HG02610 (cell line): Measurements from ENCODE around the gene RBBP7.

Experiments
- ATAC-seq: cut with Tn5 transposase; IDR thresholded peaks from one replicate; pipeline ENCODE4 v1.9.1; 2021; ENCODE audit warnings: mild to moderate bottlenecking, moderate library complexity; ENCODE audit not compliant: unreplicated experiment

Gene RBBP7

DNA sequence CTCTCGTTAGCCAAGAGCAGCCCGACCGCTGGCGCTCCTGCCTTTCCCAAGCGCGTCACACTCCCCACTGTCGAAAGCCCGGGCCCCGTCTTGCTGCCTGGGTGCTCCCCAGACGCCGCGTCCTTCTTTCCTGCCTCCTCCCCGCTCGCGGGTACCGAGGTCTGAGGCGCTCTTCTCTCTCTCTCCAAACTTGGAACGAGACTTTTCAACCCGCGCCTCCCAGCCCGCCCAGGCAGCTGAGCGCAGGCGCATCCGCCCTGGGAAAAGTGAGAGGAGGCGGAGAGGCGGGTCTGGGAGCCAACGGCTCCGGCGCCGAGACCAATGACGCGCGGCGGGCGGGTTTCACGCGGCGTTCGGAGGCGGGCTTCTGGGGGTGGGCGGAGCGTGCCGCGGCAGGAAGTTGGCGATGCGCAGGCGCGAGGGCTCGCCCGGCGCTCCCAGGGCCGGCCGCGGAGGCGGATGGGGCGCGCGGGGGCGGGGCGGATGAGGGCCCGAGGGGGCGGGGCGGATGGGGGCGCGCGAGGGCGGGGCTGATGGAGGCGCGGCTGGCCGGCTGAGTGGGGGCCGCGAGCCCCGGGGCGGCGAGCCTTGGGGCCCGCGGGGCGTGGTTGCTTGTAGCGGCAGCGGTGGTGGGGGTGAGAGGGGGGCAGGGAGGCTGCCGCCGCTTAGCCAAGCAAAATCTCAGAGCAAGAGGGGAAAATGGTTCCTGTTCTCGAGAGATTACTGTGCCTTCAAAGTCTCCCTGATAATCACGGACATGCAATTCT, at the start of gene RBBP7:
TSS of gene RBBP7 (minus strand) at position 268 of the 767 bp plus-strand sequence. CDS start 309 bp downstream, outside the sequence.
- ATAC-seq, result peak; percentile 85

DNA sequence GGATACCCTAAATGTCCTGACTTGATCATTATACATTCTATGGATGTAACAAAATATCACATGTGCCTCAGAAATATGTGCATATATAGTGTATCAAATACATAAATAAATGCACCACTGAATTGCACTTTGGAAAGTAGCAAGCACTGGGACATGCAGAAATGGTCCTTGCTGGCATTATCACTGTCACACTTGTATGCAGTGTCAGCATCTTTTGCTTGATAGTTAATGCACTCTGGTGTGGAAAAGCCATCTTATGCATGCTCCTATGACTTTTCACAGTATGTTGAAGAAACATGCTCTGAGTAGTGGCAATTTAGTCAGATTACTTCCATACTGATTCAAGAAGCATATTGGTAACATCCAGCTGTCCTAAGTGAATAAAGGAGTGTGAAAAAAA, 48.8 kb upstream of the RBBP7 start:
- ATAC-seq, result no peak

- no peak for ATAC-seq
These were observed 47.0 kb upstream of the RBBP7 start for GRCh38 chrX:16917120-16917519.

- no peak for ATAC-seq
These were observed 46.4 kb upstream of the RBBP7 start for GRCh38 chrX:16916561-16916960.

- no peak for ATAC-seq
These were observed 43.9 kb upstream of the RBBP7 start for GRCh38 chrX:16914058-16914457.

- ATAC-seq, result no peak
These were observed 40.2 kb upstream of the RBBP7 start for GRCh38 chrX:16910376-16910775.

- ATAC-seq, result no peak
These were observed 33.3 kb upstream of the RBBP7 start for GRCh38 chrX:16903274-16904022.

- ATAC-seq, result no peak
These were observed 27.3 kb upstream of the RBBP7 start for GRCh38 chrX:16897445-16897844.

GRCh38 chrX:16892504-16893362, 22.6 kb upstream of the RBBP7 start:
- ATAC-seq, result peak; percentile 83

GRCh38 chrX:16885628-16886027, 15.5 kb upstream of the RBBP7 start:
- no peak for ATAC-seq

- no peak for ATAC-seq
These were observed 13.3 kb upstream of the RBBP7 start for GRCh38 chrX:16883487-16883804.

DNA sequence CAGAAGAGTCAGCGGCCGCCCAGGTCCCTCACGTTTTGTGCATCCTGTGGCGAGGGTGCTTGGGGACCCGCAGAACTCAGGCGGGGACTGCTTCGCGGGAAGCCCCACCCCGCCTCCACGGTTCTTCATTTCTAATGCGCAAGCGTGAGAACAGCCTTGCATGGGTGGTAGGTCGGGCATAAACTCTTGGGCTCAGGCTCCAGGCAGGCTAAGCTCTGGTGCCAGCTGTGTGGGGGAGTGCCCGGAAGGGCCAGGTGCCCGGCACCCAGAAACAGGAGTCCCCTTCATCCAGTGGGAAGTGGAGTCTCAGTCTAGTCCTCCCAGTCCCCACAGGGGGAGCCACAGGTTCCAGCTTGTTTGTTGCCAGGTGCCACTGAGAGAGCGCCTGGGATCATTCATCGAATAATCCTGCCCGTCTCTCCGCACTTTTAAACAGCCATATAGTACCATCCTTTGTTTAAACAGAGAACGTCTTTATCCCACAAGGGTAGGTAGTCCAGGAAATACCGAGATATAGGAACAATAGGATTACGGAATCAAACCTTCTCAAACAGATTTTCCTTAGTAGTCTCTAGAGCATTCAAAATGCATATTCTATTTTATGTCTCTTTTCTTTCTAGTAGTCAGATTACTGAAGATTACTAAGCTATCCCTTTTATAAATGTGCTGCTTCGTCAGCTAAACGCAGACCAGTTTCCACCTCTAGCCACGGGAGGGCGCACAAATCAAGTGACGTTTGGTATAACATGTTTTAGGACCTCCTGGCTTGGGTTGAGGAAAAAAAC, 12.7 kb upstream of the RBBP7 start:
- peak; percentile 73 for ATAC-seq

- no peak for ATAC-seq
These were observed 12.0 kb upstream of the RBBP7 start for GRCh38 chrX:16882169-16882568.

GRCh38 chrX:16876696-16877095, 6.5 kb upstream of the RBBP7 start:
- ATAC-seq, result no peak

GRCh38 chrX:16874458-16875095, 4.4 kb upstream of the RBBP7 start:
- ATAC-seq, result no peak

DNA sequence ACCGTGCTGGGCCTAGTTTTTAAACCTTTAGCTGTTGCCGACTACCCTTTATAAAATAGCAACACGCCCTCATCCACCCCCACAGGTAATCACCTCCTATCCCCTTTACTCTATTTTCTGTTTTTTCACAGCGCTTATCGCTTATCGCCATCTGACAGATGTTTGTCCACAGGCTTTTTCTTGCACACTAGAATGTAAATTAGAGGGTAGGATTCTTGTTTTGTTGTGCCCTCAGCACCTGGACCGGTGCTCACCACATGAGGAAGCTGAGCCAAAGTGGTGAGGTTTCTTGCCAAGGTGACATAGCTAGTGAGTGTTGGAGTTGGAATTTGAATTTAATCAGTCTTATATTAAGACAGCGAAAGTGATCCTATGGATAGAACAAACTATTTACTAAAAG, 2.9 kb upstream of the RBBP7 start:
- no peak for ATAC-seq

GRCh38 chrX:16870862-16871815, 977 bp upstream of the RBBP7 start:
- ATAC-seq, result peak; percentile 4

- peak; percentile 53 for ATAC-seq
These were observed 618 bp downstream of the RBBP7 start for GRCh38 chrX:16869393-16870094.
